H1 (cell line): ENCODE measurements around the gene MRPL34. TPM values are rescaled to one million over a fixed set of nuclear protein-coding genes. Genes with fewer than 3 reads are reported as not detected.

Experiments used
- CTCF ChIA-PET: fragments of 300-600 bp; sonication (Branson Sonifier 250); formaldehyde crosslinking; loops from one replicate; lab custom pipeline; 2021; ENCODE audit not compliant: partially characterized antibody; lab: Charles Lee
- POLR2A ChIA-PET: fragments of 300-600 bp; sonication (Branson Sonifier 250); formaldehyde crosslinking; loops from one replicate; lab custom pipeline; 2021; ENCODE audit warnings: inconsistent platforms; ENCODE audit not compliant: partially characterized antibody; lab: Charles Lee
- DNase-seq, 2 experiments: peaks; one replicate each; pipeline versions ENCODE4 v3.0.0 to v3.0.0-alpha.2; 2010 to 2022; ENCODE audit warnings: low spot score in 2 of 2, low read depth in 1 of 2, mixed read lengths in 1 of 2
- FAIRE-seq: peaks from 2 replicates; lab custom pipeline; 2011; peaks lifted over from hg19 to GRCh38; lab: Jason Lieb, UNC
- H2AFZ ChIP-seq: 2 replicates; pipeline ENCODE4 v1.8.1; 2012; ENCODE audit warnings: low read length, inconsistent platforms
- H2AK5ac ChIP-seq: 2 replicates; pipeline ENCODE4 v1.6.1; 2013; ENCODE audit warnings: low read depth, low read length
- H2BK120ac ChIP-seq: replicated peaks from 2 replicates; pipeline ENCODE3; 2013; ENCODE audit warnings: low read depth, low read length, inconsistent platforms
- H2BK12ac ChIP-seq: 2 replicates; pipeline ENCODE4 v1.6.1; 2013; ENCODE audit warnings: low read depth, low read length
- H2BK15ac ChIP-seq: 2 replicates; pipeline ENCODE4 v1.6.1; 2013; ENCODE audit warnings: low read length
- H2BK20ac ChIP-seq: 2 replicates; pipeline ENCODE4 v1.6.1; 2013; ENCODE audit warnings: low read length
- H2BK5ac ChIP-seq: 2 replicates; pipeline ENCODE4 v1.6.1; 2013; ENCODE audit warnings: low read depth, low read length
- H3K14ac ChIP-seq: 2 replicates; pipeline ENCODE4 v1.6.1; 2013; ENCODE audit warnings: inconsistent platforms; ENCODE audit not compliant: insufficient read length
- H3K18ac ChIP-seq: 2 replicates; pipeline ENCODE4 v1.6.1; 2013; ENCODE audit warnings: low read length; ENCODE audit errors: extremely low read depth
- H3K23ac ChIP-seq: 2 replicates; pipeline ENCODE4 v1.6.1; 2013; ENCODE audit warnings: inconsistent platforms; ENCODE audit not compliant: insufficient read length
- H3K23me2 ChIP-seq: 2 replicates; pipeline ENCODE4 v1.6.1; 2013; ENCODE audit warnings: low read depth, low read length
- H3K27ac ChIP-seq: 2 replicates; pipeline ENCODE4 v1.6.1; 2011; ENCODE audit warnings: low read depth, low read length, inconsistent platforms
- H3K27me3 ChIP-seq, 4 experiments: replicated peaks in 1 of 4; 1 replicate in 1 of 4; 2 replicates in 3 of 4; pipeline versions ENCODE4 v1.6.1 to v1.8.1; 2011 to 2013; ENCODE audit warnings: low read length in 3 of 4, mild to moderate bottlenecking in 3 of 4, inconsistent platforms in 2 of 4, mixed read lengths in 2 of 4, moderate library complexity in 1 of 4; ENCODE audit not compliant: control insufficient read depth in 3 of 4, insufficient read depth in 3 of 4; ENCODE audit errors: extremely low read depth in 1 of 4
- H3K36me3 ChIP-seq, 4 experiments: 2 replicates each; pipeline versions ENCODE4 v1.6.1 to v1.8.1; 2011 to 2013; ENCODE audit warnings: mild to moderate bottlenecking in 4 of 4, low read length in 3 of 4, moderate library complexity in 2 of 4, control low read depth in 1 of 4, inconsistent platforms in 1 of 4; ENCODE audit not compliant: insufficient read depth in 4 of 4, control insufficient read depth in 2 of 4
- H3K4ac ChIP-seq: replicated peaks from 2 replicates; pipeline ENCODE3; 2013; ENCODE audit warnings: low read length, low read depth, mixed read lengths, inconsistent platforms; ENCODE audit not compliant: insufficient read length
- H3K4me1 ChIP-seq, 4 experiments: replicated peaks in 1 of 4; 1 replicate in 1 of 4; 2 replicates in 3 of 4; pipeline versions ENCODE4 v1.6.1 to v1.8.1; 2011 to 2013; ENCODE audit warnings: low read length in 3 of 4, inconsistent platforms in 2 of 4, mixed read lengths in 1 of 4; ENCODE audit not compliant: insufficient read depth in 4 of 4, control insufficient read depth in 3 of 4
- H3K4me2 ChIP-seq, 2 experiments: 2 replicates each; pipeline versions ENCODE4 v1.6.1 to v1.8.1; 2011 to 2013; ENCODE audit warnings: low read depth in 2 of 2, low read length in 2 of 2, control low read depth in 1 of 2, inconsistent platforms in 1 of 2, mild to moderate bottlenecking in 1 of 2; ENCODE audit not compliant: insufficient read depth in 1 of 2
- H3K4me3 ChIP-seq, 4 experiments: fragments of 200-600, 300-600 bp in 1 of 4; sonication (generic), shearing (Covaris generic), sonication (Bioruptor Twin) in 1 of 4; 2 replicates each; pipeline versions ENCODE4 v1.5.1 to v1.8.1; 2011 to 2016; ENCODE audit warnings: low read length in 4 of 4, low read depth in 3 of 4, control low read depth in 2 of 4, inconsistent platforms in 2 of 4, mild to moderate bottlenecking in 2 of 4, mixed read lengths in 1 of 4, moderate library complexity in 1 of 4; ENCODE audit not compliant: insufficient read depth in 2 of 4; ENCODE audit errors: extremely low read depth in 1 of 4
- H3K56ac ChIP-seq: replicated peaks from 2 replicates; pipeline ENCODE3; 2013; ENCODE audit warnings: low read depth, mild to moderate bottlenecking, mixed read lengths, low read length, inconsistent platforms; ENCODE audit not compliant: insufficient read length
- H3K79me1 ChIP-seq: 2 replicates; pipeline ENCODE4 v1.6.1; 2013; ENCODE audit warnings: low read depth, low read length, control low read depth
- H3K79me2 ChIP-seq, 2 experiments: 2 replicates each; pipeline versions ENCODE4 v1.6.1 to v1.8.1; 2012 to 2013; ENCODE audit warnings: low read length in 2 of 2, mild to moderate bottlenecking in 2 of 2, inconsistent platforms in 1 of 2; ENCODE audit not compliant: insufficient read depth in 2 of 2, control insufficient read depth in 1 of 2
- H3K9ac ChIP-seq, 4 experiments: replicated peaks in 1 of 4; 1 replicate in 1 of 4; 2 replicates in 3 of 4; pipeline versions ENCODE4 v1.6.1 to v1.8.1; 2011 to 2013; ENCODE audit warnings: low read depth in 3 of 4, low read length in 3 of 4, control low read depth in 2 of 4, mild to moderate bottlenecking in 2 of 4, moderate library complexity in 2 of 4, inconsistent platforms in 1 of 4; ENCODE audit errors: extremely low read depth in 1 of 4
- H3K9me3 ChIP-seq, 2 experiments: 2 replicates each; pipeline versions ENCODE4 v1.6.1 to v1.8.1; 2012 to 2013; ENCODE audit warnings: mild to moderate bottlenecking in 2 of 2, moderate library complexity in 2 of 2, control low read depth in 1 of 2, inconsistent platforms in 1 of 2, low read depth in 1 of 2, low read length in 1 of 2, mixed read lengths in 1 of 2; ENCODE audit not compliant: insufficient read depth in 2 of 2
- H4K20me1 ChIP-seq, 2 experiments: replicated peaks in 1 of 2; 2 replicates each; pipeline versions ENCODE3 to v1.8.1; 2011 to 2013; ENCODE audit warnings: inconsistent platforms in 2 of 2, low read length in 2 of 2, mild to moderate bottlenecking in 1 of 2; ENCODE audit not compliant: insufficient read depth in 2 of 2, control insufficient read depth in 1 of 2
- H4K5ac ChIP-seq: 2 replicates; pipeline ENCODE4 v1.6.1; 2013; ENCODE audit warnings: low read length, low read depth, mixed read lengths, inconsistent platforms; ENCODE audit not compliant: insufficient read length
- H4K8ac ChIP-seq: 2 replicates; pipeline ENCODE4 v1.8.0; 2013; ENCODE audit warnings: mild to moderate bottlenecking, moderate library complexity, low read length, inconsistent platforms; ENCODE audit not compliant: insufficient read depth; ENCODE audit errors: extremely low read depth
- H4K91ac ChIP-seq: replicated peaks from 2 replicates; pipeline ENCODE3; 2013; ENCODE audit warnings: low read length, mixed read lengths, inconsistent platforms; ENCODE audit not compliant: insufficient read length
- ASH2L ChIP-seq: fragments of 200-600, 300-600 bp; sonication (generic); IDR thresholded peaks from one replicate; pipeline ENCODE4 v1.7.1; 2017; ENCODE audit warnings: low read length
- ATF2 ChIP-seq: IDR thresholded peaks from 2 replicates; pipeline ENCODE4 v1.6.1; 2012; ENCODE audit warnings: low read length, inconsistent platforms
- HDAC2 ChIP-seq, 2 experiments: fragments of 300-600 bp in 1 of 2; sonication (generic) in 1 of 2; IDR thresholded peaks; 2 replicates each; pipeline ENCODE4 v1.6.1; 2011 to 2012; ENCODE audit warnings: low read depth in 2 of 2, low read length in 2 of 2, mild to moderate bottlenecking in 2 of 2, moderate library complexity in 2 of 2, borderline replicate concordance in 1 of 2, inconsistent platforms in 1 of 2
- KDM1A ChIP-seq: fragments of 200-600, 300-600 bp; sonication (generic); IDR thresholded peaks from 2 replicates; pipeline ENCODE4 v1.7.1; 2016; ENCODE audit warnings: mild to moderate bottlenecking, low read length, borderline replicate concordance
- KDM5A ChIP-seq: fragments of 200-600 bp; IDR thresholded peaks from 2 replicates; pipeline ENCODE4 v1.7.1; 2012; ENCODE audit warnings: mild to moderate bottlenecking, low read length, inconsistent platforms, mixed read lengths
- RAD21 ChIP-seq, 2 experiments: IDR thresholded peaks in 1 of 2; conservative IDR thresholded peaks in 1 of 2; 2 replicates each; pipeline ENCODE4 v1.6.1; 2011; ENCODE audit warnings: low read depth in 2 of 2, low read length in 2 of 2, improper control_type of control experiment in 1 of 2, inconsistent platforms in 1 of 2, mild to moderate bottlenecking in 1 of 2, moderate library complexity in 1 of 2
- SAP30 ChIP-seq: fragments of 300-600 bp; sonication (generic); IDR thresholded peaks from 2 replicates; pipeline ENCODE4 v1.7.1; 2012; ENCODE audit warnings: low read length, moderate library complexity, mild to moderate bottlenecking, inconsistent platforms; ENCODE audit not compliant: insufficient read depth, insufficient replicate concordance
- SUZ12 ChIP-seq: fragments of 200-600 bp; sonication (generic); IDR thresholded peaks from 2 replicates; pipeline ENCODE4 v1.6.1; 2012; ENCODE audit warnings: mild to moderate bottlenecking, inconsistent platforms, low read length, moderate library complexity, mixed read lengths
- TCF12 ChIP-seq: IDR thresholded peaks from 2 replicates; pipeline ENCODE4 v1.6.1; 2011; ENCODE audit warnings: low read depth, mild to moderate bottlenecking, low read length
- WGBS, 2 experiments: shearing (Covaris generic) in 1 of 2; methylation state at CpG; one replicate each; pipeline versions ENCODE4 v1.1.6 to v1.1.7; 2013 to 2015; ENCODE audit warnings: low lambda C conversion rate in 2 of 2, mixed read lengths in 2 of 2, inconsistent platforms in 1 of 2, low coverage in 1 of 2, missing lambda C conversion rate in 1 of 2; ENCODE audit not compliant: insufficient replicate concordance in 2 of 2, insufficient coverage in 1 of 2, insufficient read length in 1 of 2; ENCODE audit errors: extremely low coverage in 1 of 2, missing lambda C conversion rate in 1 of 2; 5-methylcytosine and 5-hydroxymethylcytosine counted together
- polyA plus RNA-seq, 7 experiments: library from polyadenylated mRNA; depleted of rRNA in 3 of 7; stranded (reverse) in 5 of 7; unstranded in 2 of 7; fragments of >200 nt in 5 of 7; fragments of 200-250 nt in 2 of 7; gene quantifications; 1 replicate in 5 of 7; 2 replicates in 1 of 7; 4 replicates in 1 of 7; pipeline versions ENCODE4 v1.2.1 to v1.2.3, GENCODE V29; 2011 to 2013; ENCODE audit warnings: missing spikeins in 2 of 7, mixed read lengths in 2 of 7
- total RNA-seq: library from RNA; stranded (reverse); fragmentation: NEBNext Ultra II Directional; extraction: Animal tissue kit (Norgen Biotek cat#: 25700); gene quantifications from 2 replicates; pipeline ENCODE4 v1.2.1, GENCODE V29; 2021

Gene MRPL34
- total and polyA plus RNA-seq, 2 of the 8 experiments (the other 6 are each of a cell fraction or from before 2014, with no cell fraction given) = 91.9 to 99.6 TPM

GRCh38 chr19:17335575-17335974, 29.9 kb downstream of the MRPL34 start:
- CTCF ChIA-PET = interaction anchor here (0.5 to 3.0 kb wide), 8 partner anchors 10 to 55 kb away, joined by 3 to 9 read pairs (median 5); partner anchors contain the start of genes DDA1 and MRPL34
- no peak for FAIRE-seq
- 82% methylated on average over 10 of the region's 10 CpGs; no CpG with 5 or more reads in 1 of the 2 experiments for WGBS, 2 experiments
- DNase-seq = no peak
- Histone ChIP-seq H2BK20ac (no peak overlapping the region), H4K5ac (no peak overlapping the region), H3K18ac (no peak overlapping the region), H3K79me1 (peaks cover 3% of the 10 kb centered on the region), H3K9me3 (no peaks in the 10 kb centered on the region), H3K4me1 (peaks cover 0 to 31% (median 23%) of the 10 kb centered on the region in 4 experiments; a peak in 5 of 7 replicates), H2BK15ac (0 out of 2 replicates have a peak overlapping the region, but pooled peaks have one; percentile 61), H3K36me3 (no peaks in the 10 kb centered on the region), H2BK120ac (no peak overlapping the region), H2BK5ac (no peak overlapping the region), H3K56ac (no peak overlapping the region), H2AFZ (no peak overlapping the region), H3K27me3 (no peaks in the 10 kb centered on the region), H3K4ac (no peak overlapping the region), H2BK12ac (no peak overlapping the region), H3K4me3 (no peak overlapping the region), H3K23me2 (peaks cover 21% of the 10 kb centered on the region), H3K79me2 (no peaks in the 10 kb centered on the region), H3K14ac (no peak overlapping the region), H3K9ac (no peak overlapping the region), H3K27ac (no peak overlapping the region), H2AK5ac (no peak overlapping the region), H3K23ac (no peak overlapping the region), H3K4me2 (peak overlapping the region in 1 of 2 experiments; percentile 71; a peak in 1 of 4 replicates), H4K20me1 (peaks cover 0 to 7% of the 10 kb centered on the region in 2 experiments), H4K91ac (no peak overlapping the region), H4K8ac (no peak overlapping the region)
- TF ChIP-seq SAP30 (no peak), TCF12 (no peak), KDM5A (no peak), SUZ12 (no peak), HDAC2 (IDR thresholded peaks at IDR 0.05; ENCODE audit: borderline replicate concordance in 1 of 2, low read depth in 2 of 2, low read length in 2 of 2) (no peak), RAD21 (IDR thresholded peaks at IDR 0.05 in 1 of 2, conservative IDR thresholded peaks at IDR 0.05 in 1 of 2; ENCODE audit: low read depth in 2 of 2, low read length in 2 of 2) (no peak), ASH2L (no peak), KDM1A (no peak), ATF2 (no peak)
- POLR2A ChIA-PET = interaction anchor here (0.7 to 17.1 kb wide), 9 partner anchors 10 to 120 kb away, joined by 3 to 329 read pairs (median 5); partner anchors contain the start of genes ABHD8, DDA1, MRPL34 and OCEL1
